HG02798 (cell line): ENCODE results near the gene TOR2A.

Source experiments
- ATAC-seq: cut with Tn5 transposase; IDR thresholded peaks from one replicate; pipeline ENCODE4 v1.9.1; 2021; ENCODE audit warnings: mild to moderate bottlenecking; ENCODE audit not compliant: unreplicated experiment, poor library complexity

TOR2A gene

GRCh38 chr9:127703289-127703946, 31.7 kb downstream of the TOR2A start:
- ATAC-seq, result no peak

GRCh38 chr9:127700594-127701255, 34.4 kb downstream of the TOR2A start:
- ATAC-seq, result no peak

- no peak for ATAC-seq
These were observed 35.0 kb downstream of the TOR2A start for GRCh38 chr9:127700140-127700539.

- peak; percentile 73 for ATAC-seq
These were observed 36.0 kb downstream of the TOR2A start for GRCh38 chr9:127698985-127699670.

GRCh38 chr9:127698386-127698785, 36.7 kb downstream of the TOR2A start:
- ATAC-seq, result no peak

- ATAC-seq, result no peak
These were observed 37.5 kb downstream of the TOR2A start for GRCh38 chr9:127697575-127697974.

GRCh38 chr9:127694890-127695720, 40.0 kb downstream of the TOR2A start:
- ATAC-seq, result no peak

- no peak for ATAC-seq
These were observed 41.4 kb downstream of the TOR2A start for GRCh38 chr9:127693697-127694096.

- ATAC-seq, result no peak
These were observed 42.0 kb downstream of the TOR2A start for GRCh38 chr9:127693143-127693542.

- no peak for ATAC-seq
These were observed 43.0 kb downstream of the TOR2A start for GRCh38 chr9:127692071-127692470.

GRCh38 chr9:127690735-127691134, 44.4 kb downstream of the TOR2A start:
- no peak for ATAC-seq

- no peak for ATAC-seq
These were observed 45.6 kb downstream of the TOR2A start for GRCh38 chr9:127689329-127690000.

- ATAC-seq, result no peak
These were observed 48.4 kb downstream of the TOR2A start for GRCh38 chr9:127686461-127687393.

GRCh38 chr9:127684576-127684975, 50.5 kb downstream of the TOR2A start:
- ATAC-seq, result no peak

GRCh38 chr9:127683723-127684122, 51.4 kb downstream of the TOR2A start:
- no peak for ATAC-seq

GRCh38 chr9:127682351-127683136, 52.5 kb downstream of the TOR2A start:
- no peak for ATAC-seq
